ENCODE results near the gene RPP38. TPM values are rescaled to one million over a fixed set of nuclear protein-coding genes. Genes with fewer than 3 reads are reported as not detected.

The RPP38 gene
- total and polyA plus RNA-seq, 4 donors, result 7.2 to 12.0 (median 8.2) TPM

DNA sequence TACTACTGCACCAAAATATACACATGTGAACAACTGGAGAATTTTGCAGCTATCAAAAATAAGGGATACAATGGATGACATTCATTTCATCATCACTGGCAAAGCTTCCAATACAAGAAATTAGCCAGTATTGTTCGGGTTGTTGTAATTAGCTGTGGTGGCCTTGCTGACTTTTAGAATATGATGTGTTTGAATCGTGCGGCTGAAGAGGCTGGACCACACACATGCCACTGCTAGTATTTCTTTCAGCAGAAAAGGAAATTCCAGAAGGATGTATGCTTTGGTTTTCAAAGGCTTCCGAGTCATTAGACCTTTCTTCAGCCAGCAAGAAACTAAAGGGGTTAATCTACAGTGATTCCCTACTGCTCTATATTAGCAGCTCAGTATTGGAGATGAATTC is 16.6 kb downstream of the RPP38 start:
- no peak overlapping the region for H3K4me3 ChIP-seq (ENCODE audit: low read depth in 1 of 3, low read length in 3 of 3)
- H3K27me3 ChIP-seq (ENCODE audit: control insufficient read depth in 4 of 4, insufficient read depth in 4 of 4, low read length in 3 of 4), result no peaks in the 10 kb centered on the region
- peaks cover 2 to 7% (median 5%) of the 10 kb centered on the region in 4 donors for H3K4me1 ChIP-seq (ENCODE audit: control insufficient read depth in 4 of 4, insufficient read depth in 4 of 4, low read length in 3 of 4)
- H3K9ac ChIP-seq (ENCODE audit: low read depth in 1 of 2, low read length in 2 of 2), result no peak overlapping the region
- WGBS, result 96% methylated on average over 4 of the region's 4 CpGs
- no peak overlapping the region for H3K27ac ChIP-seq (ENCODE audit: low read depth in 1 of 2, low read length in 2 of 2)
- H3K36me3 ChIP-seq (ENCODE audit: control insufficient read depth in 4 of 4, insufficient read depth in 3 of 4, low read depth in 1 of 4, low read length in 3 of 4), result peaks cover 1 to 19% (median 10%) of the 10 kb centered on the region in 4 donors
- no peak for TF ChIP-seq JUND (IDR thresholded peaks at IDR 0.05)
- TF ChIP-seq EGR1 (IDR thresholded peaks at IDR 0.05; ENCODE audit: low read depth in 2 of 2), result no peak
- no peak for TF ChIP-seq YY1 (IDR thresholded peaks at IDR 0.05)
- TF ChIP-seq FOXA2 (IDR thresholded peaks at IDR 0.05), result no peak
- TF ChIP-seq, protein P1, sequence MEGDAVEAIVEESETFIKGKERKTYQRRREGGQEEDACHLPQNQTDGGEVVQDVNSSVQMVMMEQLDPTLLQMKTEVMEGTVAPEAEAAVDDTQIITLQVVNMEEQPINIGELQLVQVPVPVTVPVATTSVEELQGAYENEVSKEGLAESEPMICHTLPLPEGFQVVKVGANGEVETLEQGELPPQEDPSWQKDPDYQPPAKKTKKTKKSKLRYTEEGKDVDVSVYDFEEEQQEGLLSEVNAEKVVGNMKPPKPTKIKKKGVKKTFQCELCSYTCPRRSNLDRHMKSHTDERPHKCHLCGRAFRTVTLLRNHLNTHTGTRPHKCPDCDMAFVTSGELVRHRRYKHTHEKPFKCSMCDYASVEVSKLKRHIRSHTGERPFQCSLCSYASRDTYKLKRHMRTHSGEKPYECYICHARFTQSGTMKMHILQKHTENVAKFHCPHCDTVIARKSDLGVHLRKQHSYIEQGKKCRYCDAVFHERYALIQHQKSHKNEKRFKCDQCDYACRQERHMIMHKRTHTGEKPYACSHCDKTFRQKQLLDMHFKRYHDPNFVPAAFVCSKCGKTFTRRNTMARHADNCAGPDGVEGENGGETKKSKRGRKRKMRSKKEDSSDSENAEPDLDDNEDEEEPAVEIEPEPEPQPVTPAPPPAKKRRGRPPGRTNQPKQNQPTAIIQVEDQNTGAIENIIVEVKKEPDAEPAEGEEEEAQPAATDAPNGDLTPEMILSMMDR (IDR thresholded peaks at IDR 0.05; ENCODE audit: low read depth, low read length, missing input control), result no peak
- no peak for TF ChIP-seq SP1 (IDR thresholded peaks at IDR 0.05)
- TF ChIP-seq NR2F2 (IDR thresholded peaks at IDR 0.05), result no peak
- TF ChIP-seq, protein P2, sequence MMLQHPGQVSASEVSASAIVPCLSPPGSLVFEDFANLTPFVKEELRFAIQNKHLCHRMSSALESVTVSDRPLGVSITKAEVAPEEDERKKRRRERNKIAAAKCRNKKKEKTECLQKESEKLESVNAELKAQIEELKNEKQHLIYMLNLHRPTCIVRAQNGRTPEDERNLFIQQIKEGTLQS (IDR thresholded peaks at IDR 0.05), result no peak
- TF ChIP-seq, protein P3, sequence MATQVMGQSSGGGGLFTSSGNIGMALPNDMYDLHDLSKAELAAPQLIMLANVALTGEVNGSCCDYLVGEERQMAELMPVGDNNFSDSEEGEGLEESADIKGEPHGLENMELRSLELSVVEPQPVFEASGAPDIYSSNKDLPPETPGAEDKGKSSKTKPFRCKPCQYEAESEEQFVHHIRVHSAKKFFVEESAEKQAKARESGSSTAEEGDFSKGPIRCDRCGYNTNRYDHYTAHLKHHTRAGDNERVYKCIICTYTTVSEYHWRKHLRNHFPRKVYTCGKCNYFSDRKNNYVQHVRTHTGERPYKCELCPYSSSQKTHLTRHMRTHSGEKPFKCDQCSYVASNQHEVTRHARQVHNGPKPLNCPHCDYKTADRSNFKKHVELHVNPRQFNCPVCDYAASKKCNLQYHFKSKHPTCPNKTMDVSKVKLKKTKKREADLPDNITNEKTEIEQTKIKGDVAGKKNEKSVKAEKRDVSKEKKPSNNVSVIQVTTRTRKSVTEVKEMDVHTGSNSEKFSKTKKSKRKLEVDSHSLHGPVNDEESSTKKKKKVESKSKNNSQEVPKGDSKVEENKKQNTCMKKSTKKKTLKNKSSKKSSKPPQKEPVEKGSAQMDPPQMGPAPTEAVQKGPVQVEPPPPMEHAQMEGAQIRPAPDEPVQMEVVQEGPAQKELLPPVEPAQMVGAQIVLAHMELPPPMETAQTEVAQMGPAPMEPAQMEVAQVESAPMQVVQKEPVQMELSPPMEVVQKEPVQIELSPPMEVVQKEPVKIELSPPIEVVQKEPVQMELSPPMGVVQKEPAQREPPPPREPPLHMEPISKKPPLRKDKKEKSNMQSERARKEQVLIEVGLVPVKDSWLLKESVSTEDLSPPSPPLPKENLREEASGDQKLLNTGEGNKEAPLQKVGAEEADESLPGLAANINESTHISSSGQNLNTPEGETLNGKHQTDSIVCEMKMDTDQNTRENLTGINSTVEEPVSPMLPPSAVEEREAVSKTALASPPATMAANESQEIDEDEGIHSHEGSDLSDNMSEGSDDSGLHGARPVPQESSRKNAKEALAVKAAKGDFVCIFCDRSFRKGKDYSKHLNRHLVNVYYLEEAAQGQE (IDR thresholded peaks at IDR 0.05), result no peak
- H3K9me3 ChIP-seq (ENCODE audit: control insufficient read depth in 4 of 4, low read length in 3 of 4), result no peaks in the 10 kb centered on the region
- DNase-seq (ENCODE audit: low spot score), result no peak

DNA sequence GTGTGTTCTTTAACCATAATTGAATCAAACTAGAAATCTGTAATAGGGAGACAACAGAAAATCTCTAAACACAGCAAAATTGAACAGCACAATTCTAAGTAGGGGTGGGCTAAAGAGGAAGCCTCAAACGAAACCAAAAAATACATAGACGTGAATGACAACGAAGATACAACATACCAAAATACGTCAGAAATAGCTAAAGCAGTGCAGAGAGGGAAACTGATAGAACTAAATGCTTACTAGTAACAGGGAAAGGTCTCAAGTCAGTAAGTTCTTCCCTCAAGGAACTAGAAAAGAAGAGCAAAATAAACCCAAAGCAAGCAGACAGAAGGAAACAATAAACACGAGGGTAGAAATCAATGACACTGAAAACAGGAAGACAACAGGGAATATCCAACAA is 19.1 kb downstream of the RPP38 start:
- Histone ChIP-seq H3K36me3 (ENCODE audit: control insufficient read depth in 4 of 4, insufficient read depth in 3 of 4, low read depth in 1 of 4, low read length in 3 of 4) (peaks cover 9 to 29% (median 13%) of the 10 kb centered on the region in 4 donors), H3K9me3 (ENCODE audit: control insufficient read depth in 4 of 4, low read length in 3 of 4) (no peaks in the 10 kb centered on the region), H3K4me1 (ENCODE audit: control insufficient read depth in 4 of 4, insufficient read depth in 4 of 4, low read length in 3 of 4) (no peaks in the 10 kb centered on the region), H3K27me3 (ENCODE audit: control insufficient read depth in 4 of 4, insufficient read depth in 4 of 4, low read length in 3 of 4) (no peaks in the 10 kb centered on the region), H3K4me3 (ENCODE audit: low read depth in 1 of 3, low read length in 3 of 3) (no peak overlapping the region), H3K27ac (ENCODE audit: low read depth in 1 of 2, low read length in 2 of 2) (no peak overlapping the region), H3K9ac (ENCODE audit: low read depth in 1 of 2, low read length in 2 of 2) (no peak overlapping the region)
- TF ChIP-seq SP1 (IDR thresholded peaks at IDR 0.05) (no peak), FOXA2 (IDR thresholded peaks at IDR 0.05) (no peak), TAF1 (conservative IDR thresholded peaks at IDR 0.05) (no peak), HNF4G (IDR thresholded peaks at IDR 0.05) (no peak), RXRA (IDR thresholded peaks at IDR 0.05) (no peak), RAD21 (IDR thresholded peaks at IDR 0.05) (no peak), FOXA1 (IDR thresholded peaks at IDR 0.05) (no peak), NR2F2 (IDR thresholded peaks at IDR 0.05) (no peak), JUND (IDR thresholded peaks at IDR 0.05) (no peak), HNF4A (conservative IDR thresholded peaks at IDR 0.05) (no peak)
- TF ChIP-seq, protein P1 (IDR thresholded peaks at IDR 0.05; ENCODE audit: low read depth, low read length, missing input control), result no peak
- TF ChIP-seq, protein P2 (IDR thresholded peaks at IDR 0.05), result no peak
- TF ChIP-seq, protein P4, sequence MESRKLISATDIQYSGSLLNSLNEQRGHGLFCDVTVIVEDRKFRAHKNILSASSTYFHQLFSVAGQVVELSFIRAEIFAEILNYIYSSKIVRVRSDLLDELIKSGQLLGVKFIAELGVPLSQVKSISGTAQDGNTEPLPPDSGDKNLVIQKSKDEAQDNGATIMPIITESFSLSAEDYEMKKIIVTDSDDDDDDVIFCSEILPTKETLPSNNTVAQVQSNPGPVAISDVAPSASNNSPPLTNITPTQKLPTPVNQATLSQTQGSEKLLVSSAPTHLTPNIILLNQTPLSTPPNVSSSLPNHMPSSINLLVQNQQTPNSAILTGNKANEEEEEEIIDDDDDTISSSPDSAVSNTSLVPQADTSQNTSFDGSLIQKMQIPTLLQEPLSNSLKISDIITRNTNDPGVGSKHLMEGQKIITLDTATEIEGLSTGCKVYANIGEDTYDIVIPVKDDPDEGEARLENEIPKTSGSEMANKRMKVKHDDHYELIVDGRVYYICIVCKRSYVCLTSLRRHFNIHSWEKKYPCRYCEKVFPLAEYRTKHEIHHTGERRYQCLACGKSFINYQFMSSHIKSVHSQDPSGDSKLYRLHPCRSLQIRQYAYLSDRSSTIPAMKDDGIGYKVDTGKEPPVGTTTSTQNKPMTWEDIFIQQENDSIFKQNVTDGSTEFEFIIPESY (IDR thresholded peaks at IDR 0.05), result no peak
- 93% methylated on average over 5 of the region's 5 CpGs for WGBS
- DNase-seq (ENCODE audit: low spot score), result no peak

Data from liver (tissue), 9 donors.